Measurements from ENCODE around the gene HBZ. TPM values are rescaled to one million over a fixed set of nuclear protein-coding genes. Genes with fewer than 3 reads are reported as not detected.

Gene HBZ
- total and polyA plus RNA-seq, 2 of the 8 experiments (the other 6 are each of a cell fraction or from before 2014, with no cell fraction given), result 0.12 TPM; not detected in 1

GRCh38 chr16:106623-107324 lies 45.7 kb upstream of the HBZ start:
- DNase-seq (ENCODE audit: low read depth in 1 of 2, low spot score in 2 of 2) (peak; percentile 41 to 70), FAIRE-seq (peak; percentile 93)
- Histone ChIP-seq H3K23ac (ENCODE audit: insufficient read length) (no peak overlapping the region), H3K9me3 (ENCODE audit: insufficient read depth in 2 of 2, low read depth in 1 of 2, low read length in 1 of 2) (no peaks in the 10 kb centered on the region), H3K56ac (replicated peaks; ENCODE audit: insufficient read length, low read depth, low read length) (no peak overlapping the region), H3K27me3 (replicated peaks in 1 of 4; ENCODE audit: control insufficient read depth in 3 of 4, extremely low read depth in 1 of 4, insufficient read depth in 3 of 4, low read length in 3 of 4) (no peaks in the 10 kb centered on the region), H3K18ac (ENCODE audit: extremely low read depth, low read length) (no peak overlapping the region; the same call in 1 of the 2 replicates), H2AFZ (ENCODE audit: low read length) (no peak overlapping the region), H3K79me2 (ENCODE audit: control insufficient read depth in 1 of 2, insufficient read depth in 2 of 2, low read length in 2 of 2) (no peaks in the 10 kb centered on the region), H3K27ac (ENCODE audit: low read depth, low read length) (no peak overlapping the region), H2BK120ac (replicated peaks; ENCODE audit: low read depth, low read length) (no peak overlapping the region), H3K79me1 (ENCODE audit: low read depth, low read length) (no peaks in the 10 kb centered on the region), H2BK5ac (ENCODE audit: low read depth, low read length) (no peak overlapping the region), H3K4me3 (ENCODE audit: extremely low read depth in 1 of 4, insufficient read depth in 2 of 4, low read depth in 3 of 4, low read length in 4 of 4) (no peak overlapping the region), H3K14ac (ENCODE audit: insufficient read length) (no peak overlapping the region), H4K5ac (ENCODE audit: insufficient read length, low read depth, low read length) (no peak overlapping the region), H2BK20ac (ENCODE audit: low read length) (no peak overlapping the region), H3K4me2 (ENCODE audit: insufficient read depth in 1 of 2, low read depth in 2 of 2, low read length in 2 of 2) (no peak overlapping the region), H4K20me1 (replicated peaks in 1 of 2; ENCODE audit: control insufficient read depth in 1 of 2, insufficient read depth in 2 of 2, low read length in 2 of 2) (peaks cover 0 to 4% of the 10 kb centered on the region in 2 experiments), H3K9ac (replicated peaks in 1 of 4; ENCODE audit: extremely low read depth in 1 of 4, low read depth in 3 of 4, low read length in 3 of 4) (no peak overlapping the region), H2AK5ac (ENCODE audit: low read depth, low read length) (no peak overlapping the region), H2BK15ac (ENCODE audit: low read length) (no peak overlapping the region), H3K36me3 (ENCODE audit: control insufficient read depth in 2 of 4, insufficient read depth in 4 of 4, low read length in 3 of 4) (peaks cover 0 to 6% (median 0%) of the 10 kb centered on the region in 4 experiments; a peak in 2 of 8 replicates), H3K4ac (replicated peaks; ENCODE audit: insufficient read length, low read depth, low read length) (no peak overlapping the region), H3K4me1 (replicated peaks in 1 of 4; ENCODE audit: control insufficient read depth in 3 of 4, insufficient read depth in 4 of 4, low read length in 3 of 4) (peaks cover 0 to 1% (median 0%) of the 10 kb centered on the region in 4 experiments; a peak in 1 of 7 replicates), H4K8ac (ENCODE audit: extremely low read depth, insufficient read depth, low read length) (no peak overlapping the region), H3K23me2 (ENCODE audit: low read depth, low read length) (no peaks in the 10 kb centered on the region), H2BK12ac (ENCODE audit: low read depth, low read length) (no peak overlapping the region), H4K91ac (replicated peaks; ENCODE audit: insufficient read length, low read length) (no peak overlapping the region)
- TF ChIP-seq CTCF (IDR thresholded peaks at IDR 0.05; ENCODE audit: control extremely low read depth in 1 of 3, insufficient read depth in 1 of 3, low read depth in 1 of 3, low read length in 3 of 3), result peak; percentile 61 to 94 (median 83)
- TF ChIP-seq NANOG (IDR thresholded peaks at IDR 0.05; ENCODE audit: insufficient read depth, low read depth, low read length, poor library complexity, severe bottlenecking), result no peak
- 0 out of 4 replicates have a peak, but pooled peaks of 1 of the 2 experiments have one; percentile 32 for TF ChIP-seq SIN3A (conservative IDR thresholded peaks at IDR 0.05 in 1 of 2, IDR thresholded peaks at IDR 0.05 in 1 of 2; ENCODE audit: low read depth in 1 of 2, low read length in 2 of 2)
- TF ChIP-seq TBP (IDR thresholded peaks at IDR 0.05; ENCODE audit: low read depth, low read length), result no peak
- TF ChIP-seq RAD21 (IDR thresholded peaks at IDR 0.05 in 1 of 2, conservative IDR thresholded peaks at IDR 0.05 in 1 of 2; ENCODE audit: low read depth in 2 of 2, low read length in 2 of 2), result peak; percentile 79
- peak; percentile 33; the same call in 1 of the 2 replicates for TF ChIP-seq GABPA (IDR thresholded peaks at IDR 0.05; ENCODE audit: borderline replicate concordance, insufficient read depth, low read length)
- CTCF ChIA-PET (ENCODE audit: partially characterized antibody), result interaction anchor here (0.6 to 5.8 kb wide), 36 partner anchors 11 to 381 kb away, joined by 3 to 80 read pairs (median 4); partner anchors contain the start of genes HBQ1, LUC7L, POLR3K and SNRNP25
- WGBS, 2 experiments (ENCODE audit: extremely low coverage in 1 of 2, insufficient coverage in 1 of 2, insufficient read length in 1 of 2, insufficient replicate concordance in 2 of 2, low coverage in 1 of 2, low lambda C conversion rate in 2 of 2, missing lambda C conversion rate in 1 of 2), result 52% methylated on average over 6 of the region's 6 CpGs; no CpG with 5 or more reads in 1 of the 2 experiments
- POLR2A ChIA-PET (ENCODE audit: partially characterized antibody), result interaction anchor here (1.0 kb wide), 1 partner anchor 46 kb away, joined by 3 read pairs; no protein-coding TSS in a partner anchor
